ENCODE measurements around the gene MFF. TPM values are rescaled to one million over a fixed set of nuclear protein-coding genes. Genes with fewer than 3 reads are reported as not detected.

The MFF gene
- total and polyA plus RNA-seq, 2 donors (not counting 3 experiments of a cell fraction or from before 2014, with no cell fraction given): 36.3 to 65.1 TPM

DNA sequence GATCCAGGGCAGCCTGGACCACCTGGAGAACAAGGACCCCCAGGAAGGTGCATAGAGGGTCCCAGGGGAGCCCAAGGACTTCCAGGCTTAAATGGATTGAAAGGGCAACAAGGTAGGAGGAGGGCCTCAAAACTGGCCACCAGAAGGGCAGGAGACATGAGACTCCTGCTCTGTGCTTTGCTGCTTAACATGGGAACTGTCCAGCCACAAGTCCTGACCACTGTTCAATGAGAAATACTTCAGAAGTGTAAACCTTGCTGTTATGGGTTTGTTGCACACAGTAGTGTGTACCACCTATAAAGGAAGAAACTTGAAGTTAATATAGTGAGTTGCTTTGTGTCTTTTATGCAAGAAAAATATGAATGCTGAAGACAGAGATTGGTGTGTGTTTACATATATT is 44.2 kb upstream of the MFF start:
- dilution Hi-C loops (cut with MboI; ENCODE audit: extremely low pct_ligation_motif_present, low sequenced_read_pairs): no loop called here
- no peaks in the 10 kb centered on the region for H3K9me3 ChIP-seq (replicated peaks; ENCODE audit: control insufficient read depth, insufficient read depth, low read length)
- TF ChIP-seq EZH2 (IDR thresholded peaks at IDR 0.05; ENCODE audit: borderline replicate concordance, low read depth, low read length, severe bottlenecking): no peak
- no peak for TF ChIP-seq POLR2A (IDR thresholded peaks at IDR 0.05; ENCODE audit: low read depth, low read length)
- no peak for TF ChIP-seq FOS (IDR thresholded peaks at IDR 0.05; ENCODE audit: borderline replicate concordance, insufficient read depth, low read length)
- no peak for TF ChIP-seq POLR2AphosphoS5 (IDR thresholded peaks at IDR 0.05; ENCODE audit: insufficient read depth, low read depth, low read length)
- TF ChIP-seq, protein P1, sequence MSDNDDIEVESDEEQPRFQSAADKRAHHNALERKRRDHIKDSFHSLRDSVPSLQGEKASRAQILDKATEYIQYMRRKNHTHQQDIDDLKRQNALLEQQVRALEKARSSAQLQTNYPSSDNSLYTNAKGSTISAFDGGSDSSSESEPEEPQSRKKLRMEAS (IDR thresholded peaks at IDR 0.05; ENCODE audit: insufficient read depth, insufficient read length): no peak
- TF ChIP-seq JUN (IDR thresholded peaks at IDR 0.05; ENCODE audit: borderline replicate concordance, insufficient read depth, insufficient read length, low read depth): no peak
- no peak for TF ChIP-seq MYC (IDR thresholded peaks at IDR 0.05; ENCODE audit: low read depth, low read length)
- TF ChIP-seq GATA2 (IDR thresholded peaks at IDR 0.05; ENCODE audit: insufficient read depth, insufficient read length, low read depth, low read length): no peak
- TF ChIP-seq, protein P2, sequence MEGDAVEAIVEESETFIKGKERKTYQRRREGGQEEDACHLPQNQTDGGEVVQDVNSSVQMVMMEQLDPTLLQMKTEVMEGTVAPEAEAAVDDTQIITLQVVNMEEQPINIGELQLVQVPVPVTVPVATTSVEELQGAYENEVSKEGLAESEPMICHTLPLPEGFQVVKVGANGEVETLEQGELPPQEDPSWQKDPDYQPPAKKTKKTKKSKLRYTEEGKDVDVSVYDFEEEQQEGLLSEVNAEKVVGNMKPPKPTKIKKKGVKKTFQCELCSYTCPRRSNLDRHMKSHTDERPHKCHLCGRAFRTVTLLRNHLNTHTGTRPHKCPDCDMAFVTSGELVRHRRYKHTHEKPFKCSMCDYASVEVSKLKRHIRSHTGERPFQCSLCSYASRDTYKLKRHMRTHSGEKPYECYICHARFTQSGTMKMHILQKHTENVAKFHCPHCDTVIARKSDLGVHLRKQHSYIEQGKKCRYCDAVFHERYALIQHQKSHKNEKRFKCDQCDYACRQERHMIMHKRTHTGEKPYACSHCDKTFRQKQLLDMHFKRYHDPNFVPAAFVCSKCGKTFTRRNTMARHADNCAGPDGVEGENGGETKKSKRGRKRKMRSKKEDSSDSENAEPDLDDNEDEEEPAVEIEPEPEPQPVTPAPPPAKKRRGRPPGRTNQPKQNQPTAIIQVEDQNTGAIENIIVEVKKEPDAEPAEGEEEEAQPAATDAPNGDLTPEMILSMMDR (IDR thresholded peaks at IDR 0.05; ENCODE audit: extremely low read depth in 1 of 2, insufficient read depth in 1 of 2, low read depth in 1 of 2, low read length in 2 of 2): no peak
- H2AFZ ChIP-seq (ENCODE audit: low read depth, low read length): no peak overlapping the region
- DNase-seq (ENCODE audit: low read depth, low spot score): no peak
- no peaks in the 10 kb centered on the region for H3K79me2 ChIP-seq (ENCODE audit: control insufficient read depth, insufficient read depth, low read length)
- H3K4me3 ChIP-seq (replicated peaks in 1 of 3; ENCODE audit: insufficient read depth in 1 of 3, low read depth in 1 of 3, low read length in 3 of 3): no peak overlapping the region
- no peak overlapping the region for H3K9ac ChIP-seq (replicated peaks; ENCODE audit: extremely low read depth, insufficient read depth, low read length)
- no peaks in the 10 kb centered on the region for H4K20me1 ChIP-seq (replicated peaks; ENCODE audit: control insufficient read depth, extremely low read depth, insufficient read depth, low read length)
- CTCF ChIA-PET: no interaction called here
- intact Hi-C loops (cut with micrococcal nuclease): no loop called here
- H3K4me1 ChIP-seq (ENCODE audit: control insufficient read depth, extremely low read depth, insufficient read depth, low read length): no peaks in the 10 kb centered on the region
- no peak overlapping the region for H3K4me2 ChIP-seq (ENCODE audit: insufficient read depth, low read length)
- POLR2A ChIA-PET: no interaction called here
- H3K9me1 ChIP-seq (replicated peaks; ENCODE audit: control insufficient read depth, extremely low read depth, insufficient read depth, low read length): no peaks in the 10 kb centered on the region
- H3K27ac ChIP-seq (ENCODE audit: insufficient read depth, low read depth, low read length): no peak overlapping the region
- BruUV-seq (replicated peaks): no TSS peak
- H3K27me3 ChIP-seq (ENCODE audit: control insufficient read depth in 2 of 2, insufficient read depth in 2 of 2, low read length in 2 of 2): no peaks in the 10 kb centered on the region
- no peaks in the 10 kb centered on the region for H3K36me3 ChIP-seq (ENCODE audit: control insufficient read depth in 2 of 2, extremely low read depth in 1 of 2, insufficient read depth in 2 of 2, low read length in 2 of 2)
- no peak for FAIRE-seq

Data from endothelial cell of umbilical vein (primary cell).